Measurements from ENCODE around the gene CDK1. TPM values are rescaled to one million over a fixed set of nuclear protein-coding genes. Genes with fewer than 3 reads are reported as not detected.

Gene CDK1
- total and polyA plus RNA-seq, 2 of the 8 experiments (the other 6 are each of a cell fraction or from before 2014, with no cell fraction given): 29.4 to 111 TPM

DNA sequence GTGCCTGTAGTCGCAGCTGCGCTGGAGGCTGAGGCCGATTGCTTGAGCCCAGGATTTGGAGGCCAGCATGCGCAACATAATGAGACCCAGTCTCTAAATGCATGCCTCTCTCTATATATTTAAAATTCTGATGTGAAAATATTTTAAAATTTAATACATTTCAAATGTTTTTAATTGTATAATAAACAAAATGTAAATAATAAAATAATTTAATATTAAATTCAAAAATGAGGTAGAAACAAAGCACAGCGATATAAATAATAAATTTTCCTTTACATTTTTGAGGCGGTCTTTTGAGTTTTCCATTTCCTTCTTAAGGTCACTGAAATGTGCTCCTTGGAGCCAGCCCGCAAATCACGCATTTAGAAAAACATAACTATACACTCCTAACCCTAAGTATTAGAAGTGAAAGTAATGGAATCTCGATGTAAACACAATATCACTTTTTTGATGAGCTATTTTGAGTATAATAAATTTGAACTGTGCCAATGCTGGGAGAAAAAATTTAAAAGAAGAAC, 523 bp upstream of the CDK1 start:
- H3K79me2 ChIP-seq (ENCODE audit: control insufficient read depth in 1 of 2, insufficient read depth in 2 of 2, low read length in 2 of 2): peaks cover 19 to 42% of the 10 kb centered on the region in 2 experiments; a peak in 3 of 4 replicates
- CTCF ChIA-PET (ENCODE audit: partially characterized antibody): interaction anchor here (0.7 to 1.9 kb wide), 4 partner anchors 9 to 325 kb away, joined by 3 to 7 read pairs (median 4); no protein-coding TSS in a partner anchor
- POLR2A ChIA-PET (ENCODE audit: partially characterized antibody): interaction anchor here (0.6 to 3.7 kb wide), 14 partner anchors 9 to 907 kb away, joined by 3 to 24 read pairs (median 4); no protein-coding TSS in a partner anchor
- H2AFZ ChIP-seq (ENCODE audit: low read length): peak overlapping the region; percentile 97
- H3K23ac ChIP-seq (ENCODE audit: insufficient read length): no peak overlapping the region
- DNase-seq (ENCODE audit: low read depth in 1 of 2, low spot score in 2 of 2) (no peak), FAIRE-seq (no peak)
- no peak overlapping the region; a peak in 1 of 7 replicates for H3K9ac ChIP-seq (replicated peaks in 1 of 4; ENCODE audit: extremely low read depth in 1 of 4, low read depth in 3 of 4, low read length in 3 of 4)
- no peak overlapping the region for H4K5ac ChIP-seq (ENCODE audit: insufficient read length, low read depth, low read length)
- peaks cover 0 to 28% (median 3%) of the 10 kb centered on the region in 4 experiments; a peak in 5 of 8 replicates for H3K36me3 ChIP-seq (ENCODE audit: control insufficient read depth in 2 of 4, insufficient read depth in 4 of 4, low read length in 3 of 4)
- no peak overlapping the region for H2BK5ac ChIP-seq (ENCODE audit: low read depth, low read length)
- H4K20me1 ChIP-seq (replicated peaks in 1 of 2; ENCODE audit: control insufficient read depth in 1 of 2, insufficient read depth in 2 of 2, low read length in 2 of 2): peaks cover 2 to 6% of the 10 kb centered on the region in 2 experiments
- no peaks in the 10 kb centered on the region for H3K79me1 ChIP-seq (ENCODE audit: low read depth, low read length)
- peak overlapping the region; percentile 61 to 69 for H3K4me2 ChIP-seq (ENCODE audit: insufficient read depth in 1 of 2, low read depth in 2 of 2, low read length in 2 of 2)
- H3K56ac ChIP-seq (replicated peaks; ENCODE audit: insufficient read length, low read depth, low read length): no peak overlapping the region
- no peak overlapping the region for H2BK120ac ChIP-seq (replicated peaks; ENCODE audit: low read depth, low read length)
- H3K23me2 ChIP-seq (ENCODE audit: low read depth, low read length): no peaks in the 10 kb centered on the region
- peaks cover 0 to 8% (median under 1%) of the 10 kb centered on the region in 4 experiments; a peak in 2 of 7 replicates for H3K4me1 ChIP-seq (replicated peaks in 1 of 4; ENCODE audit: control insufficient read depth in 3 of 4, insufficient read depth in 4 of 4, low read length in 3 of 4)
- no peak overlapping the region for H3K27ac ChIP-seq (ENCODE audit: low read depth, low read length)
- H3K9me3 ChIP-seq (ENCODE audit: insufficient read depth in 2 of 2, low read depth in 1 of 2, low read length in 1 of 2): no peaks in the 10 kb centered on the region
- no peak overlapping the region for H3K14ac ChIP-seq (ENCODE audit: insufficient read length)
- no peak overlapping the region for H2BK12ac ChIP-seq (ENCODE audit: low read depth, low read length)
- no peak overlapping the region for H2BK15ac ChIP-seq (ENCODE audit: low read length)
- H2AK5ac ChIP-seq (ENCODE audit: low read depth, low read length): no peak overlapping the region
- 55% methylated on average over 9 of the region's 9 CpGs; no CpG with 5 or more reads in 1 of the 2 experiments for WGBS, 2 experiments (ENCODE audit: extremely low coverage in 1 of 2, insufficient coverage in 1 of 2, insufficient read length in 1 of 2, insufficient replicate concordance in 2 of 2, low coverage in 1 of 2, low lambda C conversion rate in 2 of 2, missing lambda C conversion rate in 1 of 2)
- no peaks in the 10 kb centered on the region for H3K27me3 ChIP-seq (replicated peaks in 1 of 4; ENCODE audit: control insufficient read depth in 3 of 4, extremely low read depth in 1 of 4, insufficient read depth in 3 of 4, low read length in 3 of 4)
- H4K91ac ChIP-seq (replicated peaks; ENCODE audit: insufficient read length, low read length): no peak overlapping the region
- no peak overlapping the region for H3K18ac ChIP-seq (ENCODE audit: extremely low read depth, low read length)
- H3K4me3 ChIP-seq (ENCODE audit: extremely low read depth in 1 of 4, insufficient read depth in 2 of 4, low read depth in 3 of 4, low read length in 4 of 4): peak overlapping the region; percentile 7 to 99 (median 52); a peak in 5 of 8 replicates
- no peak overlapping the region for H3K4ac ChIP-seq (replicated peaks; ENCODE audit: insufficient read length, low read depth, low read length)
- no peak overlapping the region for H4K8ac ChIP-seq (ENCODE audit: extremely low read depth, insufficient read depth, low read length)
- no peak overlapping the region for H2BK20ac ChIP-seq (ENCODE audit: low read length)
- TF ChIP-seq CHD2 (IDR thresholded peaks at IDR 0.05; ENCODE audit: low read length) (no peak), CBX8 (IDR thresholded peaks at IDR 0.05; ENCODE audit: borderline replicate concordance, low read depth, low read length) (no peak), KDM5A (IDR thresholded peaks at IDR 0.05; ENCODE audit: low read length) (no peak), CREB1 (IDR thresholded peaks at IDR 0.05) (no peak), JUN (IDR thresholded peaks at IDR 0.05; ENCODE audit: low read depth, low read length) (no peak), GABPA (IDR thresholded peaks at IDR 0.05; ENCODE audit: borderline replicate concordance, insufficient read depth, low read length) (no peak), RBBP5 (IDR thresholded peaks at IDR 0.05; ENCODE audit: borderline replicate concordance, low read depth, low read length) (no peak), SIX5 (IDR thresholded peaks at IDR 0.05; ENCODE audit: low read depth, low read length) (no peak), CTBP2 (IDR thresholded peaks at IDR 0.05; ENCODE audit: borderline replicate concordance, insufficient read depth, insufficient read length, low read length) (no peak), FOSL1 (IDR thresholded peaks at IDR 0.05; ENCODE audit: insufficient read depth, low read depth, low read length) (no peak), HDAC6 (IDR thresholded peaks at IDR 0.05; ENCODE audit: low read depth, low read length) (no peak), JUND (IDR thresholded peaks at IDR 0.05; ENCODE audit: low read length) (no peak), TAF7 (optimal IDR thresholded peaks at IDR 0.05; ENCODE audit: borderline replicate concordance, low read depth, low read length) (no peak)
- TF ChIP-seq, protein P1, sequence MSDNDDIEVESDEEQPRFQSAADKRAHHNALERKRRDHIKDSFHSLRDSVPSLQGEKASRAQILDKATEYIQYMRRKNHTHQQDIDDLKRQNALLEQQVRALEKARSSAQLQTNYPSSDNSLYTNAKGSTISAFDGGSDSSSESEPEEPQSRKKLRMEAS (IDR thresholded peaks at IDR 0.05): no peak

All from H1 (cell line).